GM18508 (cell line): ENCODE data around the gene PHPT1.
"Not testable (repeated sequence)": the region's sequence is repeated elsewhere in the genome, so short reads cannot be mapped to it uniquely, and the experiment has no call there.

Experiments used
- ATAC-seq: cut with Tn5 transposase; IDR thresholded peaks from one replicate; pipeline ENCODE4 v1.9.1; 2021; ENCODE audit warnings: moderate number of reproducible peaks; ENCODE audit not compliant: insufficient read depth, unreplicated experiment

Gene PHPT1

DNA sequence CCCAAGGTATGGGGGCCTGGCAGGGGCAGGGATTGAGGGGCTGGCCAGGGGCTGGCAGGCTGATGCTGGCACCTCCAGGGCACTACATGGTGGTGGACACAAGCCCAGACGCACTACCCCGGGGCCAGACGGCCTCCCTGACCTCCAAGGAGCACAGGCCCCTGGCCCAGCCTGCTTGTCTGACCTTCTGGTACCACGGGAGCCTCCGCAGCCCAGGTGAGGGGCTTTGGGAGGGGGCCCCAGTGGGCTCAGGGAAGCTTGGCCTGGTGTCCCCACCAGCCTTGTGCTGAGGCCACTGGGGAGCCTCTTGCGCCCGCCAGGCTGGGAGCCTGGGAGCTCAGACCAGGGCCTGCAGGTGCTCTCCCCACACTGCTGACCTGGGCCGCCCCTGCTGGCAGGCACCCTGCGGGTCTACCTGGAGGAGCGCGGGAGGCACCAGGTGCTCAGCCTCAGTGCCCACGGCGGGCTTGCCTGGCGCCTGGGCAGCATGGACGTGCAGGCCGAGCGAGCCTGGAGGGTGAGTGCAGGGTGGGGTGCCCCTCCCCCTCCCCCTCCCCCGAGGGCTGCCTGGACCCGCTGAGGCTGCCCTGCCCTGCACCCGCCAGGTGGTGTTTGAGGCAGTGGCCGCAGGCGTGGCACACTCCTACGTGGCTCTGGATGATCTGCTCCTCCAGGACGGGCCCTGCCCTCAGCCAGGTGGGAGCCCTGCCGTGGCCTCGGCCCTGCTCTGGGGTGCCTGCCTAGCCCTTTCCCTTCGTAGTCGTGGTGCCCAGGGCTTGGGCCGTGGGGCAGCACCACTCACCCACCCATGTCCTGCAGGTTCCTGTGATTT is 8.6 kb downstream of the PHPT1 start:
- ATAC-seq: no peak

DNA sequence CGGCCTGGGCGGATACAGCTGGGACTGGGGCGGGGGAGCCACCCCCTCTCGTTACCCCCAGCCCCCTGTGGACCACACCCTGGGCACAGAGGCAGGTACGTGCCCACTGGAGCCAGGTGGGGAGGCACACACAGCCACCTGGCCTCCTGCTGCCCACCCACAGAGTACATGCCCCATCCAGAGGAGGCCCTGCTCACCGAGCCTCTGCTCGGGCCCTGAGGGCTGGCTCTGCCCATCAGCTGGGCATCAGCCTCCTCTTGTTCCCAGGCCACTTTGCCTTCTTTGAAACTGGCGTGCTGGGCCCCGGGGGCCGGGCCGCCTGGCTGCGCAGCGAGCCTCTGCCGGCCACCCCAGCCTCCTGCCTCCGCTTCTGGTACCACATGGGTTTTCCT is 9.2 kb downstream of the PHPT1 start:
- ATAC-seq: no peak

- no peak for ATAC-seq
These were observed 9.9 kb downstream of the PHPT1 start for GRCh38 chr9:136858844-136859757.

- no peak for ATAC-seq
These were observed 11.3 kb downstream of the PHPT1 start for GRCh38 chr9:136860529-136860928.

GRCh38 chr9:136860933-136861873 is 12.0 kb downstream of the PHPT1 start:
- no peak for ATAC-seq

- ATAC-seq: no peak
These were observed 12.8 kb downstream of the PHPT1 start for GRCh38 chr9:136861874-136862457.

- ATAC-seq: no peak
These were observed 13.8 kb downstream of the PHPT1 start for GRCh38 chr9:136862849-136863622.

DNA sequence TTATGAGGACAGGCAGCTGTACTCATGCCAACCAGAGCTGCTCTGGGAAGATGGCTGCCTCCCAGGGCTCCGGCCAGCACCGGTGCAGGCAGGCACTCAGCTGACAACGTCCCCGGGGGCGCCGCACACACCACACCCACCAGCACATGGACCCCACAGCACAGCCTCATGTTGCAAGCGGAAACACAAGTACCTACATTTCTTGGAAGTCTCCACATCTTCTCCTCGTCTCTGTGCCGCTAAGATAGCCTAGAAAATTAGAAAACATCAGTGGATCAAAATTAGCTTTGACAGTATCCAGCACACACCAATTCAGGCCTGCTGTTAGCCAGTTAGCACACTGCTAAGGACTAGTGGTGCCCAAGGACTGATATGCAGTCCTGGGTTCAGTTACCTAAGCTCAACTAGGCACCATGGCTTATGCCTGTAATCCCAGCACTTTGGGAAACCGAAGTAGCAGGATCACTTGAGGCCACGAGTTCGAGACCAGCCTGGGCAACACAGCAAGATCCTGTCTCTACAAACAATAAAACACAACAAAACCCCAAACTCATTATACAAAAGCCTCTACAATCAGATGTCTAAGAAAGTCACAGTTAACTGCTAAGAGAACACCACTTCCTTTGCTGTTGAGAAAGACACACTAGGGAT is 14.5 kb downstream of the PHPT1 start:
- ATAC-seq: no peak

- ATAC-seq: no peak
These were observed 16.0 kb downstream of the PHPT1 start for GRCh38 chr9:136865041-136865767.

DNA sequence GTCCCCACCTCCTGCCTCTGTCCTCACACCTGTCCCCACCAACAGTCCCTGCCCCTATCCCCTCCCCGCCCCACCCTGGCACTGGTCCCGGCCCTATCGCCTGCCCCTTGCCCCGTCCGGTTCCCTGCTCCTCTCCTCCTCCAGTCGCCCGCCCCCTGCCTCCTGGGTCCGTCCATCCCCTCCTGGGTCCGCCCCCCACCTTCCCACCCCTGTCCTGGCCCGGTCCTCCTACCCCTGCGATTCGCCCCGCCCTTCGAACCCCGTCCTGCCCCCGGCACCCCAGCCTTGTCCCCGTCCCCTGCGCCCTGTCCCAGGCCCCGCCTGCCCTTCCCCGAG is 16.5 kb downstream of the PHPT1 start:
- ATAC-seq: no peak

DNA sequence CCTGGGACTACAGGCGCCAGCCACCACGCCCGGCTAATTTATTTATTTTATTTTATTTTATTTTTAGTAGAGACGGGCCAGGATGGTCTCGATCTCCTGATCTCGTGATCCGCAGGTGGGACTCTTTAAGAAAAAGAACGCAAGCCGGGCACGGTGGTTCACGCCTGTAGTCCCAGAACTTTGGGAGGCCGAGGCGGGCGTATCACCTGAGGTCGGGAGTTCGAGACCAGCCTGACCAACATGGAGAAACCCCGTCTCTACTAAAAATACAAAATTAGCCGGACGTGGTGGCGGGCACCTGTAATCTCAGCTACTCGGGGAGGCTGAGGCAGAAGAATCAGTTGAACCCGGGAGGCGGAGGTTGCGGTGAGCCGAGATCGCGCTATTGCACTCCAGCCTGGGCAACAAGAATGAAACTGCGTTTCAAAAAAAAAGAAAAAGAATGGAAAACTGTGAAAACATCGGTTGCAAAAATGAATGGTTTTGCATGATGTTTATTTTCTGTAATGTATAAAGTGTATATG is 17.8 kb downstream of the PHPT1 start:
- not testable (repeated sequence) for ATAC-seq

DNA sequence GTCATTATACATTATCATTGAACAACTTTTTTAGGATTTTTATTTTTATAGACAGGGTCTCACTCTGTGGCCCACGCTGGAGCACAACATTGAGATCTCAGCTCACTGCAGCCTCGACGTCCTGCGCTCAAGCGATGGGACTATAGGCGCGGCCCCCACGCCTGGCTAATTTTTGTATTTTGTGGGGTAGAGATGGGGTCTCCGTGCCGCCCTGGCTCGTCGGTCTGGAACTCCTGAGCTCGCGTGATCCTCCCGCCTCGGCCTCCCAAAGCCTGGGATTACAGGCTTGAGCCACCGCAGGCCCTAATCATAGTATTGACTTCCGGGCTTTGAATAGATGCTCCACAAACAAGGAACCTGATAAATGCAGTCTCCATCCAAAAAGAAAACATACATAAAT is 18.3 kb downstream of the PHPT1 start:
- no peak for ATAC-seq

GRCh38 chr9:136867917-136868316 is 18.7 kb downstream of the PHPT1 start:
- no peak for ATAC-seq

GRCh38 chr9:136868644-136869043 is 19.4 kb downstream of the PHPT1 start:
- ATAC-seq: no peak

DNA sequence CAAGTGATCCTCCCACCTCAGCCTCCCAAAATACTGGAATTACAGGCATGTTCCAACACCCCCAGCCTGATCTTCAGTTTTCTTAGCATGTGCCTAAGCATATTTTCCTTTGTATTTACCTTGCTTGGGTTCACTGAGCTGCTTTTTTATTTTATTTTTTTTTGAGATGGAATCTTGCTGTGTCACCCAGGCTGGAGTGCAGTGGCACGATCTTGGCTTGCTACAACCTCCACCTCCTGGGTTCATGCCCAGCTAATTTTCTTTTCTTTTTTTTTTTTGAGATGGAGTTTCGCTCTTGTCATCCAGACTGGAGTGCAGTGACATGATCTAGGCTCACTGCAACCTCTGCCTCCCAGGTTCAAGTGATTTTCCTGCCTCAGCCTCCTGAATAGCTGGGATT is 20.4 kb downstream of the PHPT1 start:
- not testable (repeated sequence) for ATAC-seq

- ATAC-seq: no peak
These were observed 25.9 kb downstream of the PHPT1 start for GRCh38 chr9:136875155-136875554.

GRCh38 chr9:136876476-136876875 is 27.3 kb downstream of the PHPT1 start:
- ATAC-seq: no peak

DNA sequence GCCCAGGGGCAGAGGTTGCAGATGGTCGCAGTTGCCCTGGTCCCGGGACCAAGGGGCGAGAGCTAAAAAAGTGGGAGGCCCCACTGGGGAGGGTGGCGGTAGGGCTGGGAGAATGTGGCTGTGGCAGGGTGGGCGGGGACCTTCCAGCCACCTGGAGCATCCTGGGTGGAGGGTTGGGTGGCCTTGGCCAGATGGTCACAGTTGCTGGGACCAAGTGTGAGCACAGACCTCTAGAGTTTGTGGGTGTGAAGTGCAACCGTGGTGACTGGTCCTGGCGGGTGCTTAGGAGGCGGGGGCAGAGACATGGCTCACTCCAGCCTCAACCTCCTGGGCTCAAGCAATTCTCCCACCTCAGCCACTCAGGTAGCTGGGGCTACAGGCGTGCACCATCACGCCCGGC is 31.4 kb downstream of the PHPT1 start:
- no peak for ATAC-seq
